Esophagus muscularis mucosa (tissue), 4 donors: ENCODE results near the gene RIMS1. TPM values are rescaled to one million over a fixed set of nuclear protein-coding genes. Genes with fewer than 3 reads are reported as not detected.
A peak's percentile ranks its signal among the peaks of the same experiment; 100 is the strongest.

ENCODE experiments used
- DNase-seq: peaks from one replicate; pipeline ENCODE4 v3.0.0-alpha.2; 2017; ENCODE audit errors: extremely low spot score
- H3K27ac ChIP-seq, 4 donors: fragments of 200-600 bp; sonication (generic); replicated peaks in 1 of 4; 1 replicate in 3 of 4; 2 replicates in 1 of 4; pipeline ENCODE4 v1.5.1; 2016 to 2019; ENCODE audit warnings: mild to moderate bottlenecking in 1 of 4
- H3K27me3 ChIP-seq, 4 donors: fragments of 200-600 bp; sonication (generic); one replicate each; pipeline versions ENCODE4 v1.5.1 to v1.6.0; 2016 to 2019
- H3K36me3 ChIP-seq, 4 donors: fragments of 200-600 bp; sonication (generic); one replicate each; pipeline ENCODE4 v1.5.1; 2016 to 2019
- H3K4me1 ChIP-seq, 4 donors: fragments of 200-600 bp; sonication (generic); one replicate each; pipeline ENCODE4 v1.5.1; 2016 to 2019
- H3K4me3 ChIP-seq, 4 donors: fragments of 200-600 bp; sonication (generic); 1 replicate in 2 of 4; 2 replicates in 2 of 4; pipeline ENCODE4 v1.5.1; 2016 to 2019; ENCODE audit warnings: mild to moderate bottlenecking in 4 of 4, moderate library complexity in 1 of 4
- H3K9me3 ChIP-seq, 4 donors: fragments of 200-600 bp; sonication (generic); 1 replicate in 3 of 4; 2 replicates in 1 of 4; pipeline ENCODE4 v1.5.1; 2016 to 2019
- CTCF ChIP-seq, 3 experiments: fragments of 200-600 bp in 2 of 3; fragments of 450-650 bp in 1 of 3; sonication (generic) in 2 of 3; IDR thresholded peaks; one replicate each; pipeline ENCODE4 v1.5.1; 2017 to 2019; ENCODE audit warnings: antibody characterized with exemption in 3 of 3, mild to moderate bottlenecking in 2 of 3, moderate library complexity in 1 of 3
- EP300 ChIP-seq: sonication (generic); formaldehyde crosslinking; IDR thresholded peaks from one replicate; pipeline ENCODE4 v1.6.1; 2017; ENCODE audit warnings: antibody characterized with exemption
- POLR2A ChIP-seq: fragments of 450-650 bp; IDR thresholded peaks from one replicate; pipeline ENCODE4 v1.6.1; 2017; ENCODE audit warnings: antibody characterized with exemption, moderate library complexity, mild to moderate bottlenecking, low read depth
- POLR2AphosphoS5 ChIP-seq, 2 donors: sonication (generic); formaldehyde crosslinking; IDR thresholded peaks; one replicate each; pipeline ENCODE4 v1.6.1; 2017; ENCODE audit warnings: antibody characterized with exemption in 2 of 2
- WGBS: methylation state at CpG from one replicate; pipeline ENCODE4 v1.1.5; 2018; 5-methylcytosine and 5-hydroxymethylcytosine counted together
- intact Hi-C: fragments of 100-400 bp; cut with DNase I; formaldehyde crosslinking; loops from one replicate; pipeline ENCODE4 v1.15.1; 2023
- total RNA-seq, 4 donors: library from RNA; depleted of rRNA; stranded (reverse); fragments of >200 nt; gene quantifications; one replicate each; pipeline versions ENCODE4 v1.1.0 to v1.2.1, GENCODE V29; 2016

Gene RIMS1
- total RNA-seq, 4 donors from 2014 or later = 35.4 to 88.6 (median 54.0) TPM

- no peak for DNase-seq
- TF ChIP-seq POLR2AphosphoS5 (IDR thresholded peaks at IDR 0.05) (no peak), EP300 (no peak), CTCF (IDR thresholded peaks at IDR 0.05) (no peak), POLR2A (no peak)
- Histone ChIP-seq H3K9me3 (no peaks in the 10 kb centered on the region), H3K27ac (no peak overlapping the region), H3K4me3 (no peak overlapping the region), H3K27me3 (no peaks in the 10 kb centered on the region), H3K4me1 (no peaks in the 10 kb centered on the region), H3K36me3 (no peaks in the 10 kb centered on the region)
- intact Hi-C loops = no loop called here
Observed at GRCh38 chr6:71879016-71879415, 7.3 kb upstream of the RIMS1 start.

GRCh38 chr6:71887006-71887743 is 825 bp downstream of the RIMS1 start:
- Histone ChIP-seq H3K9me3 (no peaks in the 10 kb centered on the region), H3K4me3 (peak overlapping the region; percentile 47 to 61 (median 50)), H3K27ac (no peak overlapping the region), H3K36me3 (no peaks in the 10 kb centered on the region), H3K27me3 (peaks cover 0 to 52% (median 4%) of the 10 kb centered on the region in 4 donors), H3K4me1 (peaks cover 0 to 15% (median 14%) of the 10 kb centered on the region in 4 donors)
- no peak for DNase-seq
- WGBS = 4% methylated on average over 26 of the region's 29 CpGs
- intact Hi-C loops = no loop called here
- TF ChIP-seq POLR2AphosphoS5 (IDR thresholded peaks at IDR 0.05) (no peak), EP300 (no peak), POLR2A (no peak), CTCF (IDR thresholded peaks at IDR 0.05) (no peak)

- H3K4me1 ChIP-seq = peaks cover 0 to 15% (median 14%) of the 10 kb centered on the region in 4 donors
- no peak for DNase-seq
- intact Hi-C loops = no loop called here
- H3K27ac ChIP-seq = no peak overlapping the region
- WGBS = 100% methylated on average over 2 of the region's 2 CpGs
- no peaks in the 10 kb centered on the region for H3K9me3 ChIP-seq
- TF ChIP-seq POLR2AphosphoS5 (IDR thresholded peaks at IDR 0.05) (no peak), POLR2A (no peak), EP300 (no peak), CTCF (IDR thresholded peaks at IDR 0.05) (no peak)
- no peaks in the 10 kb centered on the region for H3K36me3 ChIP-seq
- no peak overlapping the region for H3K4me3 ChIP-seq
- peaks cover 0 to 52% (median 4%) of the 10 kb centered on the region in 4 donors for H3K27me3 ChIP-seq
Observed at GRCh38 chr6:71887744-71888230, 1.4 kb downstream of the RIMS1 start.

GRCh38 chr6:71888756-71889340 is 2.5 kb downstream of the RIMS1 start:
- 76% methylated on average over 7 of the region's 7 CpGs for WGBS
- H3K9me3 ChIP-seq = no peaks in the 10 kb centered on the region
- H3K27ac ChIP-seq = no peak overlapping the region
- H3K4me1 ChIP-seq = peaks cover 0 to 15% (median 14%) of the 10 kb centered on the region in 4 donors
- TF ChIP-seq POLR2A = no peak
- TF ChIP-seq POLR2AphosphoS5 (IDR thresholded peaks at IDR 0.05) = no peak
- TF ChIP-seq CTCF (IDR thresholded peaks at IDR 0.05) = no peak
- no peak for TF ChIP-seq EP300
- no peak overlapping the region for H3K4me3 ChIP-seq
- intact Hi-C loops = no loop called here
- peaks cover 0 to 52% (median 4%) of the 10 kb centered on the region in 4 donors for H3K27me3 ChIP-seq
- H3K36me3 ChIP-seq = no peaks in the 10 kb centered on the region
- DNase-seq = no peak
